Measurements from ENCODE around the gene SPOCK1.

DNA sequence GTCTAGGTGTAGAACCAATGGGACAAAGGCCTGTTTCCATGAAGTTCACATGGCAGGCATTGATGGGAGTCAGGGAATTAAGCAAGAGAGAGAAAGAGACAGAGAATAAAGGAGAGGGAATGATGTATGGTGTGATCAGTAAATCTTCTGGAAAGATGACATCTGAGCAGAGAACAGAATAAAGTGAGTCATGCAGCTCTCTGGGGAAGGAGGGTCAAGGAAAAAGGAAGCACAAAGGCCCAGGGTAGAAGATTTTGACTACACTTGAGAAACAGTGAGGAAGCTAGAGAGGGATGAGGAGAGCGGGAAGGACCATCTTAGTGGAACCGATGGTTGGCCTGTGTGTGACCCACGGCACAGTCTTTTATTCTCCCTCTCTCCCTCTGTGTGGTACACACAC, 425.9 kb downstream of the SPOCK1 start:
- TF ChIP-seq, protein P1, sequence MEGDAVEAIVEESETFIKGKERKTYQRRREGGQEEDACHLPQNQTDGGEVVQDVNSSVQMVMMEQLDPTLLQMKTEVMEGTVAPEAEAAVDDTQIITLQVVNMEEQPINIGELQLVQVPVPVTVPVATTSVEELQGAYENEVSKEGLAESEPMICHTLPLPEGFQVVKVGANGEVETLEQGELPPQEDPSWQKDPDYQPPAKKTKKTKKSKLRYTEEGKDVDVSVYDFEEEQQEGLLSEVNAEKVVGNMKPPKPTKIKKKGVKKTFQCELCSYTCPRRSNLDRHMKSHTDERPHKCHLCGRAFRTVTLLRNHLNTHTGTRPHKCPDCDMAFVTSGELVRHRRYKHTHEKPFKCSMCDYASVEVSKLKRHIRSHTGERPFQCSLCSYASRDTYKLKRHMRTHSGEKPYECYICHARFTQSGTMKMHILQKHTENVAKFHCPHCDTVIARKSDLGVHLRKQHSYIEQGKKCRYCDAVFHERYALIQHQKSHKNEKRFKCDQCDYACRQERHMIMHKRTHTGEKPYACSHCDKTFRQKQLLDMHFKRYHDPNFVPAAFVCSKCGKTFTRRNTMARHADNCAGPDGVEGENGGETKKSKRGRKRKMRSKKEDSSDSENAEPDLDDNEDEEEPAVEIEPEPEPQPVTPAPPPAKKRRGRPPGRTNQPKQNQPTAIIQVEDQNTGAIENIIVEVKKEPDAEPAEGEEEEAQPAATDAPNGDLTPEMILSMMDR (IDR thresholded peaks at IDR 0.05 in 8 of 11, conservative IDR thresholded peaks at IDR 0.05 in 3 of 11): no peak
- TF ChIP-seq POLR2A (IDR thresholded peaks at IDR 0.05) (no peak), POLR2AphosphoS5 (IDR thresholded peaks at IDR 0.05) (no peak)
